Mammary epithelial cell (primary cell): ENCODE results near the gene GABRA4.

Experiments used
- CTCF ChIP-seq, 2 donors: IDR thresholded peaks in 1 of 2; conservative IDR thresholded peaks in 1 of 2; 2 replicates each; pipeline ENCODE4 v1.5.1; 2011 to 2012; ENCODE audit warnings: inconsistent platforms in 2 of 2, low read length in 2 of 2, mild to moderate bottlenecking in 2 of 2, control low read depth in 1 of 2, low read depth in 1 of 2; ENCODE audit not compliant: insufficient read depth in 1 of 2; ENCODE audit errors: extremely low read depth in 1 of 2
- EZH2 ChIP-seq: IDR thresholded peaks from 2 replicates; pipeline ENCODE4 v1.6.1; 2012; ENCODE audit warnings: low read length, inconsistent platforms, borderline replicate concordance

GRCh38 chr4:47017081-47017480 is 23.7 kb upstream of the GABRA4 start:
- TF ChIP-seq CTCF (conservative IDR thresholded peaks at IDR 0.05 in 1 of 2, IDR thresholded peaks at IDR 0.05 in 1 of 2; ENCODE audit: extremely low read depth in 1 of 2, insufficient read depth in 1 of 2, low read depth in 1 of 2, low read length in 2 of 2) (no peak), EZH2 (no peak)
